ENCODE results near the gene PEDS1. TPM values are rescaled to one million over a fixed set of nuclear protein-coding genes. Genes with fewer than 3 reads are reported as not detected.

Gene PEDS1
- total and polyA plus RNA-seq, 10 of the 15 experiments (the other 5 are each of a cell fraction or from before 2014, with no cell fraction given): 1.7 to 25.6 (median 16.8) TPM

DNA sequence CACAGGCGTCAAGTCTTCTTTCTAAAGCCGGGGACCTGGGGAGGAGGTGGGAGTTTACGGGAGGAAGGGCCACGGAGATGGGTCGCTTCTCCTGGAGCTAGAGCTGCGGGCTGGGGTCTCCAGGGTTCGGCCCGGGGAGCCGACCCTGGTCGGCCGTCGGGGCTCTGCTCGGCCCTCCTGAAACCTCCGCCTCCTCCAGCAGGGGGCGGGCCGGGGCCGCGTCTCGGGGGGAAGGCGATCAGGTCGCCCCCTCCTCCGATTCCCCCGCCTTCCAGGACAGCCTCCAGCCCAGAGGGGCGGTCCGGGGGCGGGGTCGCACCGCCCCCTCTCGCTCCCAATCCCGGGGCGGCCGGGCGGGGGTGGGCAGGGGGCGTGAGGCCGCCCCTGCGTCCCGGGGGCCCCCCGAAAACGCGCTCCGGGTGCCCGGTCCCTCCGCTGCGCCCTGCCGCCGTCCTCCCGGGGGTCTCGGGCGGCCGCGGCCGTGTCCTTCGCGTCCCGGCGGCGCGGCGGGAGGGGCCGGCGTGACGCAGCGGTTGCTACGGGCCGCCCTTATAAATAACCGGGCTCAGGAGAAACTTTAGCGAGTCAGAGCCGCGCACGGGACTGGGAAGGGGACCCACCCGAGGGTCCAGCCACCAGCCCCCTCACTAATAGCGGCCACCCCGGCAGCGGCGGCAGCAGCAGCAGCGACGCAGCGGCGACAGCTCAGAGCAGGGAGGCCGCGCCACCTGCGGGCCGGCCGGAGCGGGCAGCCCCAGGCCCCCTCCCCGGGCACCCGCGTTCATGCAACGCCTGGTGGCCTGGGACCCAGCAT, 36.9 kb upstream of the PEDS1 start, which contains the start of gene CEBPB:
CEBPB (plus strand) TSS at position 580 of the 814 bp plus-strand sequence; CDS start at position 784, 204 bp downstream.
- ATAC-seq (peak; percentile 67), FAIRE-seq (no peak), DNase-seq (ENCODE audit: low read depth, low spot score) (no peak)
- intact Hi-C loops (cut with micrococcal nuclease; ENCODE audit: unreplicated experiment) (loop anchor here (1.0 to 2.0 kb wide), 4 partner anchors 94 to 274 kb away; no protein-coding TSS in a partner anchor), in situ Hi-C loops (cut with MboI) (no loop called here)
- H2AFZ ChIP-seq (ENCODE audit: control insufficient read depth, low read depth, low read length): peak within 1 kb of the TSS; percentile 73
- H3K4me2 ChIP-seq (ENCODE audit: control insufficient read depth, insufficient read depth): peak within 1 kb of the TSS; percentile 75
- H3K27me3 ChIP-seq (replicated peaks in 1 of 2; ENCODE audit: control insufficient read depth in 2 of 2, insufficient read depth in 2 of 2, low read length in 1 of 2): no peaks in the 10 kb centered on the region
- ChIA-PET RAD21 (ENCODE audit: unreplicated experiment) (interaction anchor here (1.0 to 1.2 kb wide), 2 partner anchors 272 to 273 kb away, joined by 3 read pairs; no protein-coding TSS in a partner anchor), SMC1A (ENCODE audit: uncharacterized antibody, unreplicated experiment) (interaction anchor here (6.7 kb wide), 1 partner anchor 273 kb away, joined by 60 read pairs; no protein-coding TSS in a partner anchor), POLR2A (no interaction called here), CTCF (interaction anchor here (0.7 to 10.8 kb wide), 4 partner anchors 264 to 382 kb away, joined by 3 to 157 read pairs (median 4); no protein-coding TSS in a partner anchor)
- no peaks in the 10 kb centered on the region for H3K9me3 ChIP-seq (replicated peaks; ENCODE audit: control insufficient read depth, insufficient read depth, low read length)
- peak within 1 kb of the TSS; percentile 88 for H3K4me3 ChIP-seq
- peak within 1 kb of the TSS; percentile 78 for H3K9ac ChIP-seq (ENCODE audit: control insufficient read depth, insufficient read depth, low read length)
- peaks cover 7% of the 10 kb centered on the region for H3K4me1 ChIP-seq (ENCODE audit: control insufficient read depth, insufficient read depth, low read length)
- no peaks in the 10 kb centered on the region for H4K20me1 ChIP-seq (ENCODE audit: control insufficient read depth, insufficient read depth)
- under 1% methylated on average over 51 of the region's 89 CpGs for WGBS (ENCODE audit: insufficient coverage, insufficient replicate concordance, low lambda C conversion rate, missing lambda C conversion rate)
- no peaks in the 10 kb centered on the region for H3K36me3 ChIP-seq (ENCODE audit: control insufficient read depth in 2 of 2, insufficient read depth in 2 of 2, low read length in 1 of 2)
- no TSS peak for BruUV-seq (replicated peaks)
- H3K27ac ChIP-seq (ENCODE audit: control insufficient read depth, insufficient read depth): peak within 1 kb of the TSS; percentile 65
- H3K79me2 ChIP-seq (ENCODE audit: control insufficient read depth, insufficient read depth, low read length): peaks cover 12% of the 10 kb centered on the region
- TF ChIP-seq RFX5 (IDR thresholded peaks at IDR 0.05; ENCODE audit: low read depth, low read length) (peak; percentile 88), CREB1 (IDR thresholded peaks at IDR 0.05; ENCODE audit: low read depth) (peak; percentile 77), ESRRA (IDR thresholded peaks at IDR 0.05; ENCODE audit: low read length) (no peak), TCF12 (IDR thresholded peaks at IDR 0.05; ENCODE audit: low read depth, low read length) (peak; percentile 49; the same call in 1 of the 2 replicates), NRF1 (conservative IDR thresholded peaks at IDR 0.05; ENCODE audit: low read depth, low read length) (no peak), SMC3 (IDR thresholded peaks at IDR 0.05; ENCODE audit: borderline replicate concordance, low read length) (peak; percentile 77; the same call in 1 of the 2 replicates), DPF2 (IDR thresholded peaks at IDR 0.05) (0 out of 2 replicates have a peak, but pooled peaks have one; percentile 12), RAD21 (IDR thresholded peaks at IDR 0.05; ENCODE audit: insufficient read depth, low read depth, low read length) (peak; percentile 81), CREM (IDR thresholded peaks at IDR 0.05; ENCODE audit: low read depth) (0 out of 2 replicates have a peak, but pooled peaks have one; percentile 29), PML (IDR thresholded peaks at IDR 0.05; ENCODE audit: low read length) (no peak), LARP7 (IDR thresholded peaks at IDR 0.05) (peak; percentile 34; the same call in 1 of the 2 replicates), STAT3 (IDR thresholded peaks at IDR 0.05; ENCODE audit: low read depth, low read length) (no peak), EGR1 (IDR thresholded peaks at IDR 0.05; ENCODE audit: borderline replicate concordance in 1 of 2, low read depth in 2 of 2, low read length in 2 of 2) (peak in 1 of 2 experiments; percentile 56; a peak in 2 of 3 replicates), ZZZ3 (IDR thresholded peaks at IDR 0.05; ENCODE audit: control insufficient read depth, insufficient read length, low read depth) (no peak), BMI1 (IDR thresholded peaks at IDR 0.05; ENCODE audit: borderline replicate concordance) (no peak), MXI1 (IDR thresholded peaks at IDR 0.05; ENCODE audit: low read depth, low read length) (no peak), BHLHE40 (IDR thresholded peaks at IDR 0.05; ENCODE audit: borderline replicate concordance in 1 of 2, low read depth in 2 of 2, low read length in 1 of 2) (peak in 1 of 2 experiments; percentile 65; a peak in 1 of 4 replicates)
- TF ChIP-seq, protein P1, sequence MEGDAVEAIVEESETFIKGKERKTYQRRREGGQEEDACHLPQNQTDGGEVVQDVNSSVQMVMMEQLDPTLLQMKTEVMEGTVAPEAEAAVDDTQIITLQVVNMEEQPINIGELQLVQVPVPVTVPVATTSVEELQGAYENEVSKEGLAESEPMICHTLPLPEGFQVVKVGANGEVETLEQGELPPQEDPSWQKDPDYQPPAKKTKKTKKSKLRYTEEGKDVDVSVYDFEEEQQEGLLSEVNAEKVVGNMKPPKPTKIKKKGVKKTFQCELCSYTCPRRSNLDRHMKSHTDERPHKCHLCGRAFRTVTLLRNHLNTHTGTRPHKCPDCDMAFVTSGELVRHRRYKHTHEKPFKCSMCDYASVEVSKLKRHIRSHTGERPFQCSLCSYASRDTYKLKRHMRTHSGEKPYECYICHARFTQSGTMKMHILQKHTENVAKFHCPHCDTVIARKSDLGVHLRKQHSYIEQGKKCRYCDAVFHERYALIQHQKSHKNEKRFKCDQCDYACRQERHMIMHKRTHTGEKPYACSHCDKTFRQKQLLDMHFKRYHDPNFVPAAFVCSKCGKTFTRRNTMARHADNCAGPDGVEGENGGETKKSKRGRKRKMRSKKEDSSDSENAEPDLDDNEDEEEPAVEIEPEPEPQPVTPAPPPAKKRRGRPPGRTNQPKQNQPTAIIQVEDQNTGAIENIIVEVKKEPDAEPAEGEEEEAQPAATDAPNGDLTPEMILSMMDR (IDR thresholded peaks at IDR 0.05 in 2 of 3, conservative IDR thresholded peaks at IDR 0.05 in 1 of 3; ENCODE audit: control insufficient read depth in 2 of 3, extremely low read depth in 1 of 3, insufficient read depth in 1 of 3, low read depth in 3 of 3, low read length in 3 of 3): peak; percentile 41 to 76 (median 70)
- TF ChIP-seq, protein P2, sequence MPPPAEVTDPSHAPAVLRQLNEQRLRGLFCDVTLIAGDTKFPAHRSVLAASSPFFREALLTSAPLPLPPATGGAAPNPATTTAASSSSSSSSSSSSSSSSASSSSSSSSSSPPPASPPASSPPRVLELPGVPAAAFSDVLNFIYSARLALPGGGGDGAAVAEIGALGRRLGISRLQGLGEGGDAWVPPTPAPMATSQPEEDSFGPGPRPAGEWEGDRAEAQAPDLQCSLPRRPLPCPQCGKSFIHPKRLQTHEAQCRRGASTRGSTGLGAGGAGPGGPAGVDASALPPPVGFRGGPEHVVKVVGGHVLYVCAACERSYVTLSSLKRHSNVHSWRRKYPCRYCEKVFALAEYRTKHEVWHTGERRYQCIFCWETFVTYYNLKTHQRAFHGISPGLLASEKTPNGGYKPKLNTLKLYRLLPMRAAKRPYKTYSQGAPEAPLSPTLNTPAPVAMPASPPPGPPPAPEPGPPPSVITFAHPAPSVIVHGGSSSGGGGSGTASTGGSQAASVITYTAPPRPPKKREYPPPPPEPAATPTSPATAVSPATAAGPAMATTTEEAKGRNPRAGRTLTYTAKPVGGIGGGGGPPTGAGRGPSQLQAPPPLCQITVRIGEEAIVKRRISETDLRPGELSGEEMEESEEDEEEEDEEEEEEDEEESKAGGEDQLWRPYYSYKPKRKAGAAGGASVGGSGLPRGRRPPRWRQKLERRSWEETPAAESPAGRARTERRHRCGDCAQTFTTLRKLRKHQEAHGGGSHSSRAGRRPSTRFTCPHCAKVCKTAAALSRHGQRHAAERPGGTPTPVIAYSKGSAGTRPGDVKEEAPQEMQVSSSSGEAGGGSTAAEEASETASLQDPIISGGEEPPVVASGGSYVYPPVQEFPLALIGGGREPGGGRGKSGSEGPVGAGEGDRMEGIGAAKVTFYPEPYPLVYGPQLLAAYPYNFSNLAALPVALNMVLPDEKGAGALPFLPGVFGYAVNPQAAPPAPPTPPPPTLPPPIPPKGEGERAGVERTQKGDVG (CRISPR knock-in tag; IDR thresholded peaks at IDR 0.05): no peak

All from GM12878 (cell line).